ENCODE measurements around the gene ST3GAL3. TPM values are rescaled to one million over a fixed set of nuclear protein-coding genes. Genes with fewer than 3 reads are reported as not detected.

ST3GAL3 gene
- total and polyA plus RNA-seq, 10 of the 15 experiments (the other 5 are each of a cell fraction or from before 2014, with no cell fraction given), result 1.2 to 19.3 (median 11.0) TPM

DNA sequence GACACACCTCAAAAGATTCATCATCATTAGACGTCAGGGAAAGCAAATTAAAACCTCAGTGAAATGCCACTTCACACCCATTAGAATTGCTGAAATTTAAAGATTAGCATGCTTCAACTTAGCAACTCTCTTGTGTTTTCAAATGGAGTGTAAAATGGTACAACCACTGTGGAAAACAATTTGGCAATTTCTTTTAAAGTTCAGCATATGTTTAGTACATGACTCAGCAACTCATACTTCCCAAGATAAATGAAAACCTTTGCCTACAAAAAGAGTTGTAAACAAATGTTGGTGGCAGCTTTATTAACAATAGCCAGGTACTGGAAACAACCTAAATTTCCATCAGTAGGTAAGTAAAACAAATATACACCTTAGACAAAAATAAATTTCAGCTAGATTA lies 42.7 kb downstream of the ST3GAL3 start (continued):
- TF ChIP-seq, protein P1, sequence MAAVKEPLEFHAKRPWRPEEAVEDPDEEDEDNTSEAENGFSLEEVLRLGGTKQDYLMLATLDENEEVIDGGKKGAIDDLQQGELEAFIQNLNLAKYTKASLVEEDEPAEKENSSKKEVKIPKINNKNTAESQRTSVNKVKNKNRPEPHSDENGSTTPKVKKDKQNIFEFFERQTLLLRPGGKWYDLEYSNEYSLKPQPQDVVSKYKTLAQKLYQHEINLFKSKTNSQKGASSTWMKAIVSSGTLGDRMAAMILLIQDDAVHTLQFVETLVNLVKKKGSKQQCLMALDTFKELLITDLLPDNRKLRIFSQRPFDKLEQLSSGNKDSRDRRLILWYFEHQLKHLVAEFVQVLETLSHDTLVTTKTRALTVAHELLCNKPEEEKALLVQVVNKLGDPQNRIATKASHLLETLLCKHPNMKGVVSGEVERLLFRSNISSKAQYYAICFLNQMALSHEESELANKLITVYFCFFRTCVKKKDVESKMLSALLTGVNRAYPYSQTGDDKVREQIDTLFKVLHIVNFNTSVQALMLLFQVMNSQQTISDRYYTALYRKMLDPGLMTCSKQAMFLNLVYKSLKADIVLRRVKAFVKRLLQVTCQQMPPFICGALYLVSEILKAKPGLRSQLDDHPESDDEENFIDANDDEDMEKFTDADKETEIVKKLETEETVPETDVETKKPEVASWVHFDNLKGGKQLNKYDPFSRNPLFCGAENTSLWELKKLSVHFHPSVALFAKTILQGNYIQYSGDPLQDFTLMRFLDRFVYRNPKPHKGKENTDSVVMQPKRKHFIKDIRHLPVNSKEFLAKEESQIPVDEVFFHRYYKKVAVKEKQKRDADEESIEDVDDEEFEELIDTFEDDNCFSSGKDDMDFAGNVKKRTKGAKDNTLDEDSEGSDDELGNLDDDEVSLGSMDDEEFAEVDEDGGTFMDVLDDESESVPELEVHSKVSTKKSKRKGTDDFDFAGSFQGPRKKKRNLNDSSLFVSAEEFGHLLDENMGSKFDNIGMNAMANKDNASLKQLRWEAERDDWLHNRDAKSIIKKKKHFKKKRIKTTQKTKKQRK (IDR thresholded peaks at IDR 0.05; ENCODE audit: low read depth, low read length), result no peak
- TF ChIP-seq ZBED1 (IDR thresholded peaks at IDR 0.05; ENCODE audit: borderline replicate concordance) (no peak), MEF2A (IDR thresholded peaks at IDR 0.05; ENCODE audit: insufficient read depth, low read depth, low read length) (no peak), ESRRA (IDR thresholded peaks at IDR 0.05; ENCODE audit: low read length) (no peak), ATF7 (IDR thresholded peaks at IDR 0.05; ENCODE audit: low read depth) (no peak), WRNIP1 (IDR thresholded peaks at IDR 0.05; ENCODE audit: borderline replicate concordance, low read depth, low read length) (no peak)
- TF ChIP-seq, protein P2, sequence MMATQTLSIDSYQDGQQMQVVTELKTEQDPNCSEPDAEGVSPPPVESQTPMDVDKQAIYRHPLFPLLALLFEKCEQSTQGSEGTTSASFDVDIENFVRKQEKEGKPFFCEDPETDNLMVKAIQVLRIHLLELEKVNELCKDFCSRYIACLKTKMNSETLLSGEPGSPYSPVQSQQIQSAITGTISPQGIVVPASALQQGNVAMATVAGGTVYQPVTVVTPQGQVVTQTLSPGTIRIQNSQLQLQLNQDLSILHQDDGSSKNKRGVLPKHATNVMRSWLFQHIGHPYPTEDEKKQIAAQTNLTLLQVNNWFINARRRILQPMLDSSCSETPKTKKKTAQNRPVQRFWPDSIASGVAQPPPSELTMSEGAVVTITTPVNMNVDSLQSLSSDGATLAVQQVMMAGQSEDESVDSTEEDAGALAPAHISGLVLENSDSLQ (IDR thresholded peaks at IDR 0.05), result no peak

- Histone ChIP-seq H2AFZ (ENCODE audit: control insufficient read depth, low read depth, low read length) (no peak overlapping the region), H3K9me3 (replicated peaks; ENCODE audit: control insufficient read depth, insufficient read depth, low read length) (no peaks in the 10 kb centered on the region), H3K27me3 (replicated peaks in 1 of 2; ENCODE audit: control insufficient read depth in 2 of 2, insufficient read depth in 2 of 2, low read length in 1 of 2) (no peaks in the 10 kb centered on the region), H3K79me2 (ENCODE audit: control insufficient read depth, insufficient read depth, low read length) (no peaks in the 10 kb centered on the region), H3K4me2 (ENCODE audit: control insufficient read depth, insufficient read depth) (no peak overlapping the region), H4K20me1 (ENCODE audit: control insufficient read depth, insufficient read depth) (no peaks in the 10 kb centered on the region), H3K36me3 (ENCODE audit: control insufficient read depth in 2 of 2, insufficient read depth in 2 of 2, low read length in 1 of 2) (no peaks in the 10 kb centered on the region), H3K9ac (ENCODE audit: control insufficient read depth, insufficient read depth, low read length) (no peak overlapping the region), H3K4me1 (ENCODE audit: control insufficient read depth, insufficient read depth, low read length) (no peaks in the 10 kb centered on the region), H3K27ac (ENCODE audit: control insufficient read depth, insufficient read depth) (no peak overlapping the region), H3K4me3 (no peak overlapping the region)
- FAIRE-seq, result peak; percentile 75
- ChIA-PET POLR2A (interaction anchor here (0.6 kb wide), 1 partner anchor 174 kb away, joined by 4 read pairs; no protein-coding TSS in a partner anchor), SMC1A (ENCODE audit: uncharacterized antibody, unreplicated experiment) (interaction anchor here (1.1 to 4.0 kb wide), 2 partner anchors 11 to 253 kb away, joined by 3 to 19 read pairs; no protein-coding TSS in a partner anchor), RAD21 (ENCODE audit: unreplicated experiment) (interaction anchor here (1.2 to 1.6 kb wide), 2 partner anchors 10 to 181 kb away, joined by 5 to 9 read pairs; no protein-coding TSS in a partner anchor), CTCF (interaction anchor here (0.5 to 4.8 kb wide), 5 partner anchors 10 to 282 kb away, joined by 3 to 26 read pairs (median 3); no protein-coding TSS in a partner anchor)
- in situ Hi-C loops (cut with MboI), result no loop called here
- intact Hi-C loops (cut with micrococcal nuclease; ENCODE audit: unreplicated experiment), result no loop called here
- no TSS peak for BruUV-seq (replicated peaks)
- WGBS (ENCODE audit: insufficient coverage, insufficient replicate concordance, low lambda C conversion rate, missing lambda C conversion rate), result 30% methylated on average over 1 of the region's 1 CpG
- peak; percentile 45 for ATAC-seq
- no peak for DNase-seq (ENCODE audit: low read depth, low spot score)
- TF ChIP-seq SREBF1 (IDR thresholded peaks at IDR 0.05; ENCODE audit: low read length) (no peak), IRF5 (IDR thresholded peaks at IDR 0.05; ENCODE audit: borderline replicate concordance) (no peak), FOXK2 (IDR thresholded peaks at IDR 0.05) (no peak), MEF2B (IDR thresholded peaks at IDR 0.05; ENCODE audit: partially characterized antibody, poor library complexity, severe bottlenecking) (no peak), CUX1 (IDR thresholded peaks at IDR 0.05; ENCODE audit: insufficient replicate concordance, low read depth, low read length) (no peak)
Observed at GRCh38 chr1:43753422-43753821, 46.1 kb downstream of the ST3GAL3 start.

All from GM12878 (cell line).